Activated naive CD8-positive, alpha-beta T cell treated with anti-CD3 and anti-CD28 coated beads for 36 hours (primary cell): ENCODE results near the gene CCDC78. TPM values are rescaled to one million over a fixed set of nuclear protein-coding genes. Genes with fewer than 3 reads are reported as not detected.
"Not testable (repeated sequence)": the region's sequence is repeated elsewhere in the genome, so short reads cannot be mapped to it uniquely, and the experiment has no call there.

Experiments
- DNase-seq: peaks from one replicate; pipeline ENCODE4 v3.0.0; 2021
- H3K27ac Mint-ChIP-seq: one replicate; pipeline ENCODE4 v1.8.0; 2022; ENCODE audit warnings: mild to moderate bottlenecking, moderate library complexity, mixed read lengths
- H3K27me3 Mint-ChIP-seq: one replicate; pipeline ENCODE4 v1.8.0; 2022; ENCODE audit warnings: mild to moderate bottlenecking, mixed read lengths
- H3K36me3 Mint-ChIP-seq: one replicate; pipeline ENCODE4 v1.8.0; 2021; ENCODE audit warnings: mild to moderate bottlenecking, mixed read lengths
- H3K4me1 Mint-ChIP-seq: one replicate; pipeline ENCODE4 v1.8.0; 2021; ENCODE audit warnings: mixed read lengths
- H3K4me3 Mint-ChIP-seq: one replicate; pipeline ENCODE4 v1.8.0; 2022; ENCODE audit warnings: mild to moderate bottlenecking, moderate library complexity, mixed read lengths
- H3K9me3 Mint-ChIP-seq: one replicate; pipeline ENCODE4 v1.8.0; 2022; ENCODE audit warnings: mixed read lengths
- total RNA-seq, 2 experiments: library from RNA; stranded (reverse); gene quantifications; one replicate each; pipeline ENCODE4 v1.2.3, GENCODE V29; 2021

CCDC78 gene
- total RNA-seq, 2 experiments from 2014 or later, result 6.5 to 8.1 TPM

GRCh38 chr16:715477-716199, 10.6 kb downstream of the CCDC78 start:
- Mint-ChIP-seq H3K27me3 (peaks cover 16% of the 10 kb centered on the region), H3K4me3 (peak overlapping the region; percentile 72), H3K27ac (no peak overlapping the region), H3K36me3 (no peaks in the 10 kb centered on the region), H3K9me3 (no peaks in the 10 kb centered on the region), H3K4me1 (peaks cover 20% of the 10 kb centered on the region)
- peak; percentile 42 for DNase-seq

- H3K9me3 Mint-ChIP-seq, result no peaks in the 10 kb centered on the region
- DNase-seq, result peak; percentile 96
- H3K36me3 Mint-ChIP-seq, result no peaks in the 10 kb centered on the region
- H3K4me3 Mint-ChIP-seq, result peak within 1 kb of the TSS; percentile 72
- peaks cover 24% of the 10 kb centered on the region for H3K27me3 Mint-ChIP-seq
- peaks cover 15% of the 10 kb centered on the region for H3K4me1 Mint-ChIP-seq
- no peak within 1 kb of the TSS for H3K27ac Mint-ChIP-seq
Measured at GRCh38 chr16:714558-715476, 11.4 kb downstream of the CCDC78 start, which contains the start of gene METRN. Gene METRN (plus strand): TSS chr16:715118. CDS start chr16:715290, 172 bp downstream.

GRCh38 chr16:714079-714478, 12.2 kb downstream of the CCDC78 start:
- H3K27me3 Mint-ChIP-seq, result peaks cover 32% of the 10 kb centered on the region
- H3K4me1 Mint-ChIP-seq, result peaks cover 11% of the 10 kb centered on the region
- H3K9me3 Mint-ChIP-seq, result no peaks in the 10 kb centered on the region
- no peak overlapping the region for H3K27ac Mint-ChIP-seq
- H3K4me3 Mint-ChIP-seq, result no peak overlapping the region
- H3K36me3 Mint-ChIP-seq, result no peaks in the 10 kb centered on the region
- DNase-seq, result no peak

GRCh38 chr16:712740-713250, 13.4 kb downstream of the CCDC78 start:
- not testable (repeated sequence) for H3K27ac Mint-ChIP-seq, H3K9me3 Mint-ChIP-seq, H3K4me1 Mint-ChIP-seq, H3K4me3 Mint-ChIP-seq, H3K36me3 Mint-ChIP-seq
- peak; percentile 62 for DNase-seq
- peaks cover 44% of the 10 kb centered on the region for H3K27me3 Mint-ChIP-seq

- Mint-ChIP-seq H3K4me1 (peaks cover 3% of the 10 kb centered on the region), H3K27me3 (peaks cover 55% of the 10 kb centered on the region), H3K27ac (no peak overlapping the region), H3K4me3 (no peak overlapping the region), H3K9me3 (no peaks in the 10 kb centered on the region), H3K36me3 (no peaks in the 10 kb centered on the region)
- peak; percentile 84 for DNase-seq
Measured at GRCh38 chr16:711548-712320, 14.5 kb downstream of the CCDC78 start.

GRCh38 chr16:711084-711483, 15.2 kb downstream of the CCDC78 start:
- Mint-ChIP-seq H3K9me3 (no peaks in the 10 kb centered on the region), H3K36me3 (no peaks in the 10 kb centered on the region), H3K4me1 (peaks cover 5% of the 10 kb centered on the region), H3K27ac (no peak overlapping the region), H3K27me3 (peaks cover 62% of the 10 kb centered on the region), H3K4me3 (no peak overlapping the region)
- DNase-seq, result no peak

GRCh38 chr16:710500-711075, 15.7 kb downstream of the CCDC78 start:
- H3K27me3 Mint-ChIP-seq, result peaks cover 62% of the 10 kb centered on the region
- DNase-seq, result no peak
- no peaks in the 10 kb centered on the region for H3K9me3 Mint-ChIP-seq
- H3K4me1 Mint-ChIP-seq, result peaks cover 5% of the 10 kb centered on the region
- no peaks in the 10 kb centered on the region for H3K36me3 Mint-ChIP-seq
- H3K4me3 Mint-ChIP-seq, result no peak overlapping the region
- H3K27ac Mint-ChIP-seq, result no peak overlapping the region

- no peaks in the 10 kb centered on the region for H3K36me3 Mint-ChIP-seq
- no peak for DNase-seq
- no peak overlapping the region for H3K4me3 Mint-ChIP-seq
- peaks cover 62% of the 10 kb centered on the region for H3K27me3 Mint-ChIP-seq
- peaks cover 5% of the 10 kb centered on the region for H3K4me1 Mint-ChIP-seq
- H3K27ac Mint-ChIP-seq, result no peak overlapping the region
- H3K9me3 Mint-ChIP-seq, result no peaks in the 10 kb centered on the region
Measured at GRCh38 chr16:709566-710499, 16.4 kb downstream of the CCDC78 start.

- no peaks in the 10 kb centered on the region for H3K36me3 Mint-ChIP-seq
- H3K27me3 Mint-ChIP-seq, result peaks cover 66% of the 10 kb centered on the region
- no peak overlapping the region for H3K4me3 Mint-ChIP-seq
- H3K27ac Mint-ChIP-seq, result no peak overlapping the region
- H3K4me1 Mint-ChIP-seq, result peaks cover 2% of the 10 kb centered on the region
- no peaks in the 10 kb centered on the region for H3K9me3 Mint-ChIP-seq
- no peak for DNase-seq
Measured at GRCh38 chr16:708959-709358, 17.3 kb downstream of the CCDC78 start.

GRCh38 chr16:708019-708418, 18.2 kb downstream of the CCDC78 start:
- Mint-ChIP-seq H3K4me1 (peaks cover 2% of the 10 kb centered on the region), H3K27ac (no peak overlapping the region), H3K27me3 (peaks cover 70% of the 10 kb centered on the region), H3K36me3 (no peaks in the 10 kb centered on the region), H3K4me3 (no peak overlapping the region), H3K9me3 (no peaks in the 10 kb centered on the region)
- DNase-seq, result no peak

GRCh38 chr16:707062-707538, 19.1 kb downstream of the CCDC78 start:
- H3K27me3 Mint-ChIP-seq, result peaks cover 73% of the 10 kb centered on the region
- H3K36me3 Mint-ChIP-seq, result no peaks in the 10 kb centered on the region
- H3K4me3 Mint-ChIP-seq, result no peak overlapping the region
- peaks cover 2% of the 10 kb centered on the region for H3K4me1 Mint-ChIP-seq
- H3K9me3 Mint-ChIP-seq, result no peaks in the 10 kb centered on the region
- H3K27ac Mint-ChIP-seq, result no peak overlapping the region
- no peak for DNase-seq

- H3K36me3 Mint-ChIP-seq, result no peaks in the 10 kb centered on the region
- H3K9me3 Mint-ChIP-seq, result no peaks in the 10 kb centered on the region
- H3K4me1 Mint-ChIP-seq, result peaks cover 2% of the 10 kb centered on the region
- DNase-seq, result no peak
- no peak overlapping the region for H3K27ac Mint-ChIP-seq
- H3K4me3 Mint-ChIP-seq, result no peak overlapping the region
- peaks cover 80% of the 10 kb centered on the region for H3K27me3 Mint-ChIP-seq
Measured at GRCh38 chr16:706189-707061, 19.8 kb downstream of the CCDC78 start.
